ENCODE data around the gene HSF4. TPM values are rescaled to one million over a fixed set of nuclear protein-coding genes. Genes with fewer than 3 reads are reported as not detected.

HSF4 gene
- total and polyA plus RNA-seq, 2 of the 4 experiments (the other 2 are of a cell fraction), result 0.54 to 7.5 TPM

DNA sequence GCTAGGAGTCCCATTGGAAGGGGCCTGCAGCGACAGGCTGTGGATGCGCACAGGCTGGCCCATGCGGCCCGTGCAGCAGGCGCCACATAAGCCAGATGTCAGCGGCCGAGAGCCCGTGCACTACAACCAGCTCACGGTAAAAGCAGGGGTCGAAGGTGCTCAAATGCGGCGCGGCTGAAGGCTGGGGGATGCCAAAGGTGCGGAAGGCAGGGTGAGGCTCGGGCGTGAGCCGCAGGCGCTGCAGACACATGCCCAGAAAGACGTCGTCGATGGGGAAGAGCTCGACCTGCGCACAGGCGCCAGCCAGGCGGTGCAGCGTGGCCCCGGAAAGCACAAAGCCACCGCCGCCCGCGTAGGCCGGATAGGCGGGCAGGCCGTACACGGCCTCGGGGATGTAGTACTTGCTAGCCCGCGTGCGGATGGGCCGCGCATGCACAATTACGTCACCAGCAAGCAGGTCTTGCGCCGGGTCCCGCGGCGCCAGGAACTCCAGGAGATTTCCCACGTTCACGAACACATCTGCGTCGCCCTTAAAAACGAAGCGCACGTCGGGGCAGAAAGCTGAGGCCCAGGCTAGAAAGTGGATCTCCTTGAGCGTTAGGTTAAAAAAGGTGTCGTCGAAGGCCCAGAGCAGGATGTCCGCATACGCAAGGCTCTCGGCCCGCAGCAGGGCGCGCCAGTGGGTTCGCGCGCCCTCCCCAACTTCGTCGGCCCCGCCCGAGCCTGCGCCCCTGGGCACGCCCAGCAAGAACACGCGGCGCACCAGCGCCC lies 15.1 kb upstream of the HSF4 start:
- H3K14ac ChIP-seq (replicated peaks; ENCODE audit: low read depth, low read length), result no peak overlapping the region
- no peak overlapping the region for H3K4me2 ChIP-seq (ENCODE audit: low read depth, low read length)
- TF ChIP-seq SMC3 (IDR thresholded peaks at IDR 0.05; ENCODE audit: low read depth, low read length) (no peak), RCOR1 (IDR thresholded peaks at IDR 0.05; ENCODE audit: insufficient replicate concordance, low read length) (no peak), RFX5 (IDR thresholded peaks at IDR 0.05; ENCODE audit: low read depth, low read length) (no peak), BHLHE40 (IDR thresholded peaks at IDR 0.05; ENCODE audit: low read depth, low read length) (no peak), NFE2L2 (IDR thresholded peaks at IDR 0.05; ENCODE audit: low read depth, low read length) (no peak), MAFK (IDR thresholded peaks at IDR 0.05; ENCODE audit: low read depth, low read length) (no peak), MXI1 (IDR thresholded peaks at IDR 0.05; ENCODE audit: borderline replicate concordance, low read depth, low read length) (no peak), CHD1 (IDR thresholded peaks at IDR 0.05; ENCODE audit: low read depth, low read length) (no peak), ELK1 (IDR thresholded peaks at IDR 0.05; ENCODE audit: borderline replicate concordance, low read depth, low read length) (no peak), FOS (IDR thresholded peaks at IDR 0.05; ENCODE audit: low read depth, low read length) (no peak), USF2 (IDR thresholded peaks at IDR 0.05; ENCODE audit: low read depth, low read length) (no peak), RAD21 (IDR thresholded peaks at IDR 0.05; ENCODE audit: low read length) (no peak), MAZ (IDR thresholded peaks at IDR 0.05; ENCODE audit: borderline replicate concordance, low read depth, low read length) (no peak), POLR2A (IDR thresholded peaks at IDR 0.05; ENCODE audit: low read depth, low read length) (no peak)
- TF ChIP-seq, protein P1, sequence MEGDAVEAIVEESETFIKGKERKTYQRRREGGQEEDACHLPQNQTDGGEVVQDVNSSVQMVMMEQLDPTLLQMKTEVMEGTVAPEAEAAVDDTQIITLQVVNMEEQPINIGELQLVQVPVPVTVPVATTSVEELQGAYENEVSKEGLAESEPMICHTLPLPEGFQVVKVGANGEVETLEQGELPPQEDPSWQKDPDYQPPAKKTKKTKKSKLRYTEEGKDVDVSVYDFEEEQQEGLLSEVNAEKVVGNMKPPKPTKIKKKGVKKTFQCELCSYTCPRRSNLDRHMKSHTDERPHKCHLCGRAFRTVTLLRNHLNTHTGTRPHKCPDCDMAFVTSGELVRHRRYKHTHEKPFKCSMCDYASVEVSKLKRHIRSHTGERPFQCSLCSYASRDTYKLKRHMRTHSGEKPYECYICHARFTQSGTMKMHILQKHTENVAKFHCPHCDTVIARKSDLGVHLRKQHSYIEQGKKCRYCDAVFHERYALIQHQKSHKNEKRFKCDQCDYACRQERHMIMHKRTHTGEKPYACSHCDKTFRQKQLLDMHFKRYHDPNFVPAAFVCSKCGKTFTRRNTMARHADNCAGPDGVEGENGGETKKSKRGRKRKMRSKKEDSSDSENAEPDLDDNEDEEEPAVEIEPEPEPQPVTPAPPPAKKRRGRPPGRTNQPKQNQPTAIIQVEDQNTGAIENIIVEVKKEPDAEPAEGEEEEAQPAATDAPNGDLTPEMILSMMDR (conservative IDR thresholded peaks at IDR 0.05; ENCODE audit: low read depth, low read length), result no peak

More for the DNA sequence above, 15.1 kb upstream of the HSF4 start:
- CTCF ChIA-PET, result no interaction called here
- Histone ChIP-seq H3K36me3 (ENCODE audit: control insufficient read depth, insufficient read depth, low read length) (peaks cover 45% of the 10 kb centered on the region), H2AK5ac (ENCODE audit: low read depth, low read length) (peak overlapping the region; percentile 40; the same call in 1 of the 2 replicates), H3K4me1 (ENCODE audit: control insufficient read depth, insufficient read depth, low read length) (peaks cover 5% of the 10 kb centered on the region; the same call in 1 of the 2 replicates), H3K79me1 (ENCODE audit: low read depth in 1 of 2, low read length in 2 of 2) (peaks cover 0 to 30% of the 10 kb centered on the region in 2 experiments; a peak in 2 of 4 replicates), H2BK15ac (ENCODE audit: low read depth, low read length) (no peak overlapping the region), H3K27me3 (ENCODE audit: control insufficient read depth, insufficient read depth, low read length) (no peaks in the 10 kb centered on the region), H2BK20ac (ENCODE audit: low read depth, low read length) (no peak overlapping the region), H3K18ac (ENCODE audit: low read depth, low read length) (no peak overlapping the region), H3K56ac (ENCODE audit: extremely low read depth, insufficient read depth, low read length) (no peak overlapping the region), H3K23ac (ENCODE audit: low read depth, low read length) (no peak overlapping the region), H2AFZ (replicated peaks; ENCODE audit: low read length, poor library complexity) (peak overlapping the region; percentile 99), H3K9me1 (ENCODE audit: insufficient read depth, low read length) (peaks cover 4% of the 10 kb centered on the region; the same call in 1 of the 2 replicates), H4K8ac (ENCODE audit: low read depth in 2 of 2, low read length in 2 of 2) (no peak overlapping the region), H2AK9ac (replicated peaks; ENCODE audit: low read depth, low read length, poor library complexity) (peak overlapping the region; percentile 95), H3K4ac (ENCODE audit: low read depth, low read length) (peak overlapping the region; percentile 30; the same call in 1 of the 2 replicates), H4K20me1 (ENCODE audit: insufficient read depth, low read length) (peaks cover 11% of the 10 kb centered on the region; the same call in 1 of the 2 replicates), H3K9me3 (ENCODE audit: control insufficient read depth, insufficient read depth, low read length) (no peaks in the 10 kb centered on the region), H3K4me3 (ENCODE audit: insufficient read depth, low read depth, low read length) (peak overlapping the region; percentile 76; the same call in 1 of the 2 replicates), H3K9ac (ENCODE audit: low read depth, low read length) (no peak overlapping the region), H4K5ac (ENCODE audit: low read depth, low read length) (no peak overlapping the region), H3K27ac (ENCODE audit: insufficient read depth, low read length) (no peak overlapping the region), H2BK120ac (ENCODE audit: low read depth, low read length) (no peak overlapping the region), H2BK5ac (ENCODE audit: low read depth, low read length, poor library complexity, severe bottlenecking) (no peak overlapping the region), H4K91ac (ENCODE audit: insufficient read depth, low read depth, low read length) (no peak overlapping the region)
- intact Hi-C loops (cut with micrococcal nuclease) (loop anchor here (2.0 to 10.0 kb wide), 2 partner anchors 131 to 255 kb away; no protein-coding TSS in a partner anchor), dilution Hi-C loops (cut with HindIII; ENCODE audit: low sequenced_read_pairs, unreplicated experiment) (no loop called here), in situ Hi-C loops (cut with MboI; ENCODE audit: low sequenced_read_pairs) (no loop called here)
- no TSS peak for BruUV-seq (replicated peaks)
- no peak for DNase-seq
- 68% methylated on average over 69 of the region's 77 CpGs; no CpG with 5 or more reads in 1 of the 2 experiments for WGBS, 2 experiments (ENCODE audit: extremely low coverage in 2 of 2, insufficient read length in 1 of 2)
- POLR2A ChIA-PET (ENCODE audit: unreplicated experiment), result no interaction called here
- ATAC-seq (ENCODE audit: low read depth), result no peak
